NCI-H1092 (cell line): ENCODE results near the gene CCDC17.

ENCODE experiments used
- DNase-seq: peaks from one replicate; lab custom pipeline; 2025; lab: John Stamatoyannopoulos, UW

CCDC17 gene

GRCh38 chr1:45623972-45624371, at the start of gene CCDC17:
TSS of gene CCDC17 (minus strand) at chr1:45624054. CDS start at chr1:45623909, 145 bp downstream.
- DNase-seq = no peak

DNA sequence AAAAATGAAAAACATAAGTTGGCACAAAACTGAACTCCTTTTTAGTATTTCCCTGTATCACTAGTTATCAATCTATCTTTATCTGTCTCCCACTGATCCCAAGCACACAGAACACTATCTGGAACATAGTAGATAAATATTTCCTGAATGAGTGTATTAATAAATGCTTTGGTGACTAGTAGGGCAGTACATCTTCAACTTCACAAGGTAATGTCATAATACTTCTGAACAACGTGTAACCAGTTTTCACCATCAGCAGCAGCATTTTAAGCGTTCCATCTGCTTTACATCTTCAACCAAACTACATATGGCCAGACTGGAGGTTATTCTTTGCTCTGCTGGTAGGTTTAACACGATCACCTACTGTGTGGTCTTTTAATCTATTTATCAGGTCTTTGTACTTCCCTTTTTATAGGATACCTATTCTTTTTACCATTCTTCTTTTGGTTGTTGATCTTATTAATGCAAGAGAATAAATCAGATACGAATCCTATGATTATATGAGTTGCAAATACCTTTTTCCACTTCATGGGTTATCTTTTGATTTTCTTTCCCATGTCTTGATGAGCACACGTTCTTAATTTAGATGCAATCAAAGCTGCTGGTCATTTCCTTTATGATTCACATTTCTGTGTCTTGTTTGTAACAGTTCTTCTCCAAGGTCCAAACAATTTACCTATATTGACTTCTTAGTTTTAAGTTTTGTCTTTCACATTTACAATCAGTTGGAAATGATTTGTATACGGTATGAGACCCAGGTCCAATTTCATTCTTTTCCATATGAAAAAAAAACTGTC, 46.2 kb upstream of the CCDC17 start:
- no peak for DNase-seq

DNA sequence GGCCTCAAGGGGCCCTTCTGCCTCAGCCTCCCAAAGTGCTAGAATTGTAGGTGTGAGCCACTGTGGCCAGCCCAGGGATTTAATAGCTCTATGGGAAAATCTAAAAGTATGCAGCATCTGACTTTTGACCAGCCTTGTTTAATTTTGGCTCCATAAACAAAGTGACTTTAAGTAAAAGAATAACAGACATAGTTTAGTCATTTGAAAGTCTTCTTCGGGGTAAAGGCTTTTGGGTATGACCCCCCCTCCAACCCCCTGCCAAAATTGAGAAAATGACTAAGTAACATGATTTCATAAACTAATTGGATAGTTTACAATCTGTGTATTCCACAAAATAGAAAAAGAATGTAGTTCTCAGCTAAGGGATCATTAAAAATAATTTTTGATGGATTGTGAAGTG, 45.5 kb upstream of the CCDC17 start:
- DNase-seq = no peak

GRCh38 chr1:45668526-45668925, 44.7 kb upstream of the CCDC17 start:
- DNase-seq = no peak

DNA sequence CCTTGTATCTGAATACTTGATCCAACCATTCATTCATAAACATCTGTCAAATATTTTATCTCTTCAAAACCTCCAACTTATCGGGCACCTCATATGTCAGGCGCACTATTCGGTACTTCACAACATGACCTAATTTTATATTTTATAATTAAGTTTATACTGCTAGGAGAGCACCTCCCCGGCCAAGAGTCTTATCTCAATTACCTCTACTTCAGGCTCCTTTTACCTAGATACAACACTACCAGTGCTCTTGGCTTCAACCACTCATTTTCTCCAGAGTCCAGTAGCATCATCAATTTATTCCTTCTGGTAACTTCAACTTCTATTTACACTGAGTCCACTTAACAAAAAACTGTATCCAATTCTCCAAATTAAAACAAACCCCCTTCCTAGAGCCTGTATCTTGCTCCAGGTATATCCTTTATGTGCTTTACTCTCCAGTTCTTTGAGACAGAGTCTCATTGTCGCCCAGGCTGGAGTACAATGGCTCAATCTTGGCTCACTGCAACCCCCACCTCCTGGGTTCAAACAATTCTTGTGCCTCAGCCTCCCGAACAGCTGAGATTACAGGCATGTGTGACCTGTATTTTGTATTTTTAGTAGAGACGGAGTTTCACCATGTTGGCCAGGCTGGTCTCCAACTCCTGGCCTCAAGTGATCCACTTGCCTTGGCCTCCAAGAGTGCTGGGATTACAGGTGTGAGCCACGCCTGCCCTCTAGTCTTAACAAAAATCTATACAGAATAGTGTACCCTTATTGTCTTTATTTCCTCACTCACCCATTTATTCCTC, 43.7 kb upstream of the CCDC17 start:
- no peak for DNase-seq

DNA sequence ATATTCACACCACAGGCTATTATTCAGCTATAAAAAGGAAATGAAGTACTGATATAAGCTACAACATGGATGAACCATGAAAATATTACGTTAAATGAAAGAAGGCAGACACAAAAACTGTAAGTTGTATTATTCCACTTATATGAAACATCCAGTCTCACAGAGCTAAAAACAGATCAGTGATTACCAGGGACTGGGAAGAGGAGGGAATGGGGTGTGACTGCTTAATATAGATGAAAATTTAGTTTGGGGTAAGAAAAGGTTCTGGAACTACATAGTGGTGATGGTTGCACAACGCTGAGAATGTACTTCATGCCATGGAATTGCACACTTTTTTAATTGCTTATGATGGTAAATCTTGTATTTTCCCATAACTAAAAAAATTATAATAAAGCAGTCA, 43.0 kb upstream of the CCDC17 start:
- DNase-seq = no peak

DNA sequence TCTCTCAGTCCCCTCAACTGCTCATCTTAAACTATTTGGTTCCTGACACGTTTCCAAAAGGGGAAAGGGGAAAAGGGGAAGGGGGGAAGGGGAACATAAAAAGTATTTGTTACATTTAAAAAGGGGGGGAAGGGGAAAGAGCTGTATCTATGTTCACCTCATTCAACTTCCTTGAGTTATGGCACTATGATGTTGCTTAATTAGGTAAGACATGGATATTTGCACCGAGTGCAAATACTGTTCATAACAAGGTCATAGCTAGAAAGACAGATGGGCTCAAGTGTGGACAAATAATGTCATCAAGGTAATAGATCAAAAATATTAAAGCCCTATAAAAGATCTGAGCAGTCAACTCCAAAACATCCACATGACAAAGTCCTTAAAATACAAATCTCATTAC, 36.5 kb upstream of the CCDC17 start:
- no peak for DNase-seq

DNA sequence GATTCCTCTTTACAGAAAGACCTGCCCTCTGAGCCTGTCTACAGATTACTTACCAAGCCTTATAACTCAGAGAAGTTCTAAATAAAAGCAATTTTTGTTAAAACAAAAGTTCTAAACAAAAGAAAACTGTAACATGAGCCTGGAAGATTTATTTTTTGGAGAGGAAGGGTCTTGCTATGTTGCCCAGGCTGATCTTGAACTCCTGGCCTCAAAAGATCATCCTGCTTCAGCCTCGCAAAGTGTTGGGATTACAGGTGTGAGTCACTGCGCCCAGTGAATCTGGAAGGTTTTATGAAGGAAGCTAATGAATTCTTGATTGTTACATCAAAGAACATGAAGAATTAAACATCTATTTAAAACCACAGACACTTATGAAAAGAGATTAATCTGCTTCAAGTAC, 35.4 kb upstream of the CCDC17 start:
- DNase-seq = no peak

- DNase-seq = no peak
Measured at GRCh38 chr1:45658171-45658570, 34.3 kb upstream of the CCDC17 start.

DNA sequence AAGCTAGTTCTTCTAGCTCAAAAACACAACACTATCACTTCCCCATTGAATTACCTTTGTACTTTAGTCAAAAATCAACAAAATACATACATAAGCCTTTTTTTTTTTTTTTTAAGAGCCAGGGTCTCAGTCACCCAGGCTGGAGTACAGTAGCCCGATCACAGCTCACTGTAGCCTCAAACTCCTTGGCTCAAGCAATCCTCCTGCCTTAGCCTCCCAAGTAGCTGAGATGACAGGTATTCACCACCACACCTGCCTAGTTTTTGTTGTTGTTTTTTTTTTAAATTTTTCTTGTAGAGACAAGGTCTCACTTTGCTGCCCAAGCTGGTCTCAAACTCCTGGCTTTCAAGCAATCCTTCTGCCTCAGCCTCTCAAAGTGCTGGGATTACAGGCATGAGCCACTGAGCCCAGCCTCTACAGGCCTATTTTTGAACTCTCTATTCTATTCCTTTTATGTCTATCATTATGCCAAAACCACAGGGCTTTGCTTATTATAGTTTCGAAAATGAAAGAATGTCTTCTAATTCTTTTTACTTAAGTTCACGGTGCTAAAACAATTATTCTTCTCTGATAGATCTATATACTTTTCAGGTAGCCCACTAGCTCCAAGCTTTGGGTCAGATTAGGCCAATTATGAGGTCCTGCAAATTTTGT, 32.8 kb upstream of the CCDC17 start:
- DNase-seq = no peak

DNA sequence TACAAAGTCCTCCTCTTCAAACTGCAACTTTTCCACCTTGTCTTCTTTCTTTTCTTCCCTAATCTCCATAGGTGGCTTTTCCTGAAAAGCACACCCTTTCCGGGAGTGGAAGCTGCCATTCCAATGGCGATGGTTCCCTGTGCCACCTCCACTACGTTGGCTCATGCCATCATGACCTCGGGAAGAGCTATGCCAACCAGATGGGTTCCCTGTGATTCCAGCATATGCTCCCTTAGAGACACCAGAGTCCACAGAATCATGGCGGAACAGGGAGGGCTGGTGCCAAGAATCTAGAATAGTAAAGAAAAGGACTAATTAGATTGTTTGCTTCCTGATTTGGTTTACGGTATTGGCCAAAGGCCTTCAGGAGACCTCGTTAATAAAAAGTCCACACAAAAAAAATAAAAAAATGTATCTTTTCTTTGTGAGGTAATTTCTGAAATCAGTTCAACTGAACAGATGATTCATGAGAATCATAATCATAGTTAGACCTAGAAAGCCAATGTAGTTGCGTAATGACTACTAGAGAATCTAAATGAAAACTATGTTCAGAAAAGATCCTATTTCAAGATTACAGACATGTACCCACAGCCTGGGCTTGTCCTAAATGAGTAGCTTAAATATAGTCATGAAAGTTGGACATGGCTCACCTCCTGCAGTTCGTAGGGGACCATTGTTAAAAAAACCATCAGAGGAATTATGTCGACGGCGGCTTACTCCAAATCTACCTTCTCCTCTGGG, 30.9 kb upstream of the CCDC17 start:
- no peak for DNase-seq

DNA sequence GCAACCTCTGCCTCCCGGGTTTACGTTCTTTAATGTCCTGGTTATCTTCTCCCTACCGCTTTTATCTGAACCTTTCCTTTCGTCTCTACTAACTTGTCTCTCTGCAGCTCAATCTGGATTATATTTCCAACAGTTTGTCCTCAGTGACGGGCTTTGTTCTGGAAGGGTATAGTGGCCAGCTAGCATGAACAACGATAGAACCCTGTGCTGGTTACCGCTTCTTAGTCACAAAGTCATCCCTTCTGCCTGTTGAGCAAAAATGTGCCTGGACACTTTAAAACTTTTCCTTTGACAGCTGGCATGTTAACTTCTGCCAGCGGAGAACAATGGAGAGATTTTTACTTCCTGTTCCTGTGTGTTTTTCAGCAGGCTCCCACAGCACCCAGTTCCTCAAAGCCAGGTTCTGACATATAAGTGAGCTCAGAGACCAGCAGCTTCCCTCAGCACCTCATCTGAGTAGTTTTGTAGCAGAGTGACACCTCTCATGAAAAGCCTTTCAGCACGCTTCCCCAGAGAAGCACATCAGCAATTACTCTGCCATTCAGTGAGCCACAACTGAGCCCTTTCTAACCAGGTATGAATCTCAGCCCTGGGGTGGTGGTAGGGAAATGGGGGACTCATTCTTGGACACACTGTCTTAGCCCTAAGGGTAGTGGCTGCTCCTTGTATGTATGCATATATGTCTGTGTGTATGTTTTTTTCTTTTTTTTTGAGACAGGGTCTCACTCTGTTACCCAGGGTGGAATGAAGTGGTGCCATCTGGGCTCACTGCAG, 23.6 kb upstream of the CCDC17 start:
- DNase-seq = no peak

- DNase-seq = no peak
Measured at GRCh38 chr1:45644661-45645060, 20.8 kb upstream of the CCDC17 start.

GRCh38 chr1:45643978-45644377, 20.1 kb upstream of the CCDC17 start:
- no peak for DNase-seq

DNA sequence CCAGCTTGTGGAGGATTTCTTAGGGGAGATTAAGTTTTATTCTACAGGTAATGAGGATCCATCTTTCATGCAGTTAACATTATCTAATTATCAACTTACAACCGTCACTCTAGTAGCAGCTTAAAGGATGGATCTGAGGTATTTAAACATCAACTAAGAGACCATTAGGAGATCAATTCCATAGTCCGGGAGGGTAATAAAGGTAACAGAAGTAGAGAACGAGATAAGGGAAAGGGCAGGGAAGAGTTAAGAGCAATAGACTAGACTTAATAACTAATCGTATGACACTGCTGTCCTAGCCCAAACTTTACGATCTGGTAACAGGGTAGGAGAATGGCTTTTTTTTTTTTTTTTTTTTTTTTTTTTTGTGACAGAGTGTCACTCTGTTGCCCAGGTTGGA, 19.5 kb upstream of the CCDC17 start:
- DNase-seq = no peak

DNA sequence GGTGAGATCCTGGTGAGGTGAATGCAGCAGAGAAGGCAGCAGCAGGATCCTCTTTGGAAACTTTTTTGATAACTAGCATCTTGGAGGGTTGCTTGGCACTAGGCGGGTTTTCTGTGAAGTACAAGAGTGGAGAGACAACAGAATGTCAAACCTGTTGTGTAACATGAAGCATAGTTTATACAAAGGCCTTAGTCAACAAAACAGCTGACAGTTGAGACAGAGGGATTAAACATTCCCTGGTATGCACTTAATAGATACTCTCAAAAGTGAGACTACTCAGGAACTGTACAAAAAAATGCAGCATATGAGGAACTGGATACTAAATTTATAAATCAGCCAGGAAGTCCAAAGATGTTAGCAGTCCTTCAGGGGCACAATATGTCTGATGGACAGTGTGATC, 16.4 kb upstream of the CCDC17 start:
- no peak for DNase-seq

DNA sequence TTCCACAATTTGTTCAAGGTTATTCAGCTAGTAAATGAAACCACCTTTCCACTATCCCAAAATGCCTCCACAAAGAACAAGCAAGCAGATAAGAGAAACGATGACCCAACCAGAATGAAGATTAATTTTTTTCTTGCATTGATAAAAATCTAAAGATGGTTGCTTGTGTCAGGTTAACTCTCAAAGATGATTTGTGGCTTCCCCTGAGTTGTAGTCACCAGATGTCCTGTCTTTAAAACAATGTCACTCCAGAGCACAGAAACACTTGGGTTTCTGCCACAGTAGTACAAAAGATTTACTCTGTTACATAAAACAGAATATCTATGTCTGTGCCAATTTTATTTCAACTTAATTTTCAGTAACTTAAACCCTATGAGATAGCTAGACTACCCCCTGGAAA, 11.4 kb upstream of the CCDC17 start:
- no peak for DNase-seq

DNA sequence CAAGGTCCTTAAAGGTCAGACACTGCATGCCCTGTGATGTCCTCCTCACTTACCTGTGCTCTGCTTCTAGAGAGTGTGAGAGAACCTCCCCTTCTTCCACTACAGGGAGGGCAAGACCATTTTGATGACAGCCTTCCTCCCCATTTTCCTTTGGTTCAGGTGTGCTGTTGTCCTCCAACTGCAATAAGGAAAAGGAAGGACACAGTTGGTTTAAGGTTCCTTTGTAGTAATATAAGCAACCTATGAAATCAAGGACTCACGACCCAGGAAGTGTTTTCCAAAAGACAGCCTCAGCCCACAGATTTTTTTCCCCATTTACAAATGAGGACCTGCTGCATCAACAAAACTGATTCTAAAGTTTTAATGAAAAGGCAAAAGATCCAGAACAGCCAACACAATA, 6.6 kb upstream of the CCDC17 start:
- no peak for DNase-seq

GRCh38 chr1:45629035-45629434, 5.2 kb upstream of the CCDC17 start:
- no peak for DNase-seq

DNA sequence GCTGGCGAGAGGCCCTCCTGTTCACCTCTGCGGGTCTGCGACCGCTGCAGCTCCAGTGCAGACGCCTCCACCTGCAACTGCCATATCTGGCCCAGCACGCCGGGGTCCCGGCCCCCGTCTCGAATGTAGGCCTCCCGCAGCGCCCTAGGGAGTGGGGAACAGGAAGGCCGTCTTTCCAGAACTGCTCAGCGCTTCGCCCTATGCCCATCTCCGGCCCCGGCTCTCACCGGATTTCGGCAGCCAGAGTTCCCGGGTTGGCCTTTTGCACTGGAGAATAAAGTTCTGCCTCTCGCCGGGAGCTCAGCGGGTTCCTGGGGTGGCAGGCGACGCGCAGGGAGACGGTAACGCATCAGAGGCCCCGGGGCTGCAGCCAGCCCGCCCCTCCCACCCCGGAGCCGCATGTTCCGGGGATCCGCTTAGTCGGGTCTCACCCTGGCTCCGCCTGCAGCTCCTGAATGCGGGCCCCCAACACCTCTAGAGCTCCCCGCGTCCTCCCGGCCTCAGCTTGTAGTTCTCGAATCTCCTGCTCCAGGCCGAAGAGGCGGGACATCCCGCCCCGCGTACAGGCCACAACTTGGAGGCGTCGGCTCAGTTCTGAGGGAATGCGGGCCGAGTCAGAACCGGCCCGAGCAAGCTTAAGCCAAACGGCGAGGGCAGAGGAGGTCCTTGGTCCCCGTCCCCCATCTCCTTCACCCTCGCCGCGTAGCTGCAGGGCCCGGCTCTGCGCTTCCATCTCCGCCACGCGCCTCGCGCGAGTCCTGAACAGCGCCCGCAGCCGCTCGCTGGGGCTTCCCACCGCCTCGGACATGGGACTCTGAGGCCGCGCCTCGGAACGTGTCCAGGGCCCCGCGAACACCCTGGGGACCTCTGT, 1.1 kb downstream of the CCDC17 start:
- no peak for DNase-seq
